Stimulated activated CD4-positive, alpha-beta T cell treated with anti-CD3 and anti-CD28 coated beads, Interleukin-15, amount 100 ng/mL, for 48 hours (primary cell): ENCODE data around the gene ERICH4.

Source experiments
- DNase-seq, 2 donors: peaks; one replicate each; pipeline ENCODE4 v3.0.0-alpha.2; 2020; ENCODE audit warnings: low read depth in 2 of 2

The ERICH4 gene

GRCh38 chr19:41414461-41414860 lies 28.5 kb upstream of the ERICH4 start:
- no peak for DNase-seq

DNA sequence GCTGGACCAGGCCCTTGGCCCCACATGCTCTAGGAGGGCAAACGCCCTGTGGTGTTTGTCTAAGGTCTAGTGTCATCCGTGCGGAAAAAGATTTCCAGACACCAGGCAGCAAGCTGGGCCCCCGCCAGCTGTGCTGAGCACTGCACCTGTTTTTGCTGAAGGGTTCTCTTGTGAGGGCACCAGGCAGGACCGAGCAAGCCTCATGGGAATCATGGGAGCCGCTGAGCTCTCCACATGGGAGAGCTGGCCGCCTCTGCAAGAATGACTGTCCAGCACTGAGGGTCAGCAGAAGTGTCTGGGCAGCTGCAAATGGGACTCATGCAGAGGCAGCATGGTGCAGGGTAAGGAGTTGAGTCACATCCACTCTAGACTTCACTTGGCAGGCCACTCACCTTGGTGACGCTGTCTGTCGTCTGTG lies 27.8 kb upstream of the ERICH4 start:
- DNase-seq: no peak

GRCh38 chr19:41416194-41416674 lies 26.7 kb upstream of the ERICH4 start:
- no peak for DNase-seq

GRCh38 chr19:41420101-41420880 lies 22.7 kb upstream of the ERICH4 start:
- DNase-seq: no peak

DNA sequence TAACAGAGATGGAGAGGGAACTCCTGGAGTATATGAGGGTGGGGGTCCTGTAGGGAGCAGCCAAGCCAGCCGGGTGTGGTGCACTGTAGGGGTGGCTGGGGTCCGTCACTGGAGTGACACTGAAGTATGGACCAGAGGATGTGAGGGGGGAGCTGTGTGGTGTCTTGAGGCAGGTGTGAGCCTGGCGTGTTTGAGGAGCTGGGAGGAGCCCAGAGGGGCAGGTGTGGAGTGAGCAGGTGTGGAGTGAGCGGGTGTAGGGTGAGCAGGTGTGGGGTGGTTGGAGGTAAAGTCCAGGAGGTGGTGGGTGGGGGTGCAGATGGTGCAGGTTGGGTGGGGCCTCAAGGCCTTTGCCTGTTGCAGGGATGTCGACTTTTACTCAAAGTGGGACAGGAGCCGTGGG lies 21.6 kb upstream of the ERICH4 start:
- no peak for DNase-seq

DNA sequence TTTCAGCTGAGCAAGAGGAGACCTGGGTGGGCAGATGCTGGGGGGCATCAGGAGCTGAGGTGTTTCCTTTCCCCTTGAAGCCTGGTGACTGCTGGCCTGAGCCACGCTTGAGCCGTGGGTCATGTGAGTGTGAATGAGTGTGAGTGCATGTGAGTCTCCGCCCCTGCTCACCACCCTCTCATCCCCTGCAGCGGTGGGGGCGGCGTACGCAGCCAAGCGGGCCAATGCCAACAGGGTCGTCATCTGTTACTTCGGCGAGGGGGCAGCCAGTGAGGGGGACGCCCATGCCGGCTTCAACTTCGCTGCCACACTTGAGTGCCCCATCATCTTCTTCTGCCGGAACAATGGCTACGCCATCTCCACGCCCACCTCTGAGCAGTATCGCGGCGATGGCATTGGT lies 21.0 kb upstream of the ERICH4 start:
- DNase-seq: no peak

DNA sequence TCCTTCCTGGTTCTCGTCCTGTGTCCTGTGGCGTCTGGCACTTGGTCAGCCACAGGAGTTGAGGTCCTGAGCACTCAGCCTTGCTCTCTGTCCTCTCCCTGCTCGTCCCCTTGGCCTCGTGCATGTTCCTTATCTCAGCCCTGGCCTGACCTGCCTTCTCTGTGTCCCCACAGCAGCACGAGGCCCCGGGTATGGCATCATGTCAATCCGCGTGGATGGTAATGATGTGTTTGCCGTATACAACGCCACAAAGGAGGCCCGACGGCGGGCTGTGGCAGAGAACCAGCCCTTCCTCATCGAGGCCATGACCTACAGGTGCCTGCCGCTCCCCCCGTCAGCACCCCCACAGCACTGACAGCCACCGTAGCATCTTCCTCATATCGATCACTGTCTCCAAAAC lies 20.5 kb upstream of the ERICH4 start:
- DNase-seq: no peak

GRCh38 chr19:41422955-41423354 lies 20.0 kb upstream of the ERICH4 start:
- no peak for DNase-seq

DNA sequence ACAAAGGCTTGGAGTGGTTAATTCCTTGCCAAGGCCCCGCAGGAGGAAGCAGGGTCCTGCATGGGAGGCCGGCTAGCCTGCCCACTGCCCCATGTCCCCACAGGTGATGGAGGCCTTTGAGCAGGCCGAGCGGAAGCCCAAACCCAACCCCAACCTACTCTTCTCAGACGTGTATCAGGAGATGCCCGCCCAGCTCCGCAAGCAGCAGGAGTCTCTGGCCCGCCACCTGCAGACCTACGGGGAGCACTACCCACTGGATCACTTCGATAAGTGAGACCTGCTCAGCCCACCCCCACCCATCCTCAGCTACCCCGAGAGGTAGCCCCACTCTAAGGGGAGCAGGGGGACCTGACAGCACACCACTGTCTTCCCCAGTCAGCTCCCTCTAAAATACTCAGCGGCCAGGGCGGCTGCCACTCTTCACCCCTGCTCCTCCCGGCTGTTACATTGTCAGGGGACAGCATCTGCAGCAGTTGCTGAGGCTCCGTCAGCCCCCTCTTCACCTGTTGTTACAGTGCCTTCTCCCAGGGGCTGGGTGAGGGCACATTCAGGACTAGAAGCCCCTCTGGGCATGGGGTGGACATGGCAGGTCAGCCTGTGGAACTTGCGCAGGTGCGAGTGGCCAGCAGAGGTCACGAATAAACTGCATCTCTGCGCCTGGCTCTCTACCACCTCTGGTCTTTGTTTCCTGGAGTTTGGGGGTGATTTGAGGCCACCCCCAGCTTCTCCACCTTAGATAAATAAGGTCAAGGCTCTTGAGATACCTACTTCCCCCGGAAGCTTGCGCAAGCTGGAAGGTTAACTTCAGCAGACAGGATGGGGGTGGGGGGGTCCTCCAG lies 18.4 kb upstream of the ERICH4 start:
- DNase-seq: no peak

DNA sequence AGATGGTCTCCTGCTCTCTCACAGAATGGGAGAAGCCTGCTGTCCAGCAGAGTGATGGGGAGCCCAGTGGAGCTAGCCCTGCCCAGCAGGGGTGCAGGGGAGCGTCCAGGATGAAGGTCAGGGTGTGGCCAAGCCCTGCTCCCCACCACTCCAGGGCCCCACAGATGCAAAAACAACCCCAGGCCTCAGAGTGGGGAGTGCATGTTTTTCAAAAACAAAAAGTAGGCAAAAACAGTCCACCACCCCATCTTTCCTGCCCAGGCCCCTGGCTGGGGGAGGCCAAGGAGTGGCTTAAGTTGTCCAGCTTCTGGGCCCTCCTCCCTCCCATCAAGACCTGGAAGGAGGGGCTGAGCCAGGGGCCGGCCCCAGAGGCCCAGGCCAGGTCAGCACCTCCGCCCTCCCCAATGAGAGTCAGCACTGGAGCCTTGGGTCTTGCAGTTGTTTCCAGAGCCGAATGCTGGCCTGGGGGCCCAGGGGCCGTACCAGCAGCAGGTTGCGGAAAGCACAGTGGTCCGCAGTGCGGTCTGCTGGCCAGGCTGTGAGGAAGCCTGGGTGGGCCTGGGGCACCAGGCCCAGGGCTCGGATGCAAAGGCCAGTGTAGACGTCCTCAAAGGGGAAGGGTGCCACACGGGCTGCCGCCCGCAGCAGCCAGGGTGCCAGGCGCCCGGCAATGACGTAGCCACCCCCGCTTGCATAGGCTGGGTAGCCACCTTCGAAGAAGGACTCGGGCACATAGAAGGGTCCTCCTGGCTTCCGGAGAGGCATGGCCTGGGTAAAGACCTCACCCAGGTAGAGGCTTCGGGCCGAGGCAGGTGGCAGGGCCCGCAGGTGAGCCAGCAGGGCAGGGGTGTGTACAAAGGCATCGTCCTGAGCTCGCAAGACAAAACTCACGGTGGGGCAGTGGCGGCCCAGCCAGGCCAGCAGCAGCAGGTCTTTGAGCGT lies 17.5 kb upstream of the ERICH4 start:
- DNase-seq: no peak

DNA sequence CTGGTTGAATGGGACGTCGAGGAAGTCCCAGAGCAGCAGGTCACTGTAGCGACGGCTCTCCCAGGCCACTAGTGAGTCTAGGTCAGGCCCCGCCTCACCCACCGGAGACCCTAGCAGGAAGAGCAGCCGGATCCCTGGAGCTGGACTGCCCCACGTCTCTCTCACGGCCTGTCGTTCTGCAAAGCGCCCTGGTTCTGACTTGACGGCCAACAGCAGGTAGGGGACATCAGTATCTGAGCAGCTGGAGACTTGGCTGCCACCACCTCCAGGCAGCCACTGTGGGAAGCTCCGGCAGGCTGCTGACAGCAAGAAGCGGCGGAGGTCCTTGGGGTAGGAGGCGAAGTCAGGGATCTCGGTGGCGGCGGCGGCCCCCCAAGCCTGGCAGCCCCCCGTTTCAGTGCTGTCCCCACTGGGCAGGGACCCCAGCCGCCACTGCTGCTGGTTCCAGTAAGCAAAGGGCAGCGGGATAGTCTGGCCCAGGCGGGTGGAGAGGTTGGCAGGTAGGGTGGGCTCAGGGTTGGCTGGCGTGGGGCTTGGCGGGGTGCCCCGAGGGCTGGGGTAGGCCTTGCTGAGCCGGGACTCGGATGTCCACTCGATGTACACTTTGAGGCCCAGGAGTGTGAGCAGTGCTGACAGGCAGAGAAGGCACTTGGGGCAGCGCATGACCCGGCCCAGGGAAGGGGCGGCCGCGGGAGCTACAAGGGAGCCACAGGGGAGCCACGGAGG lies 16.7 kb upstream of the ERICH4 start:
- DNase-seq: no peak

DNA sequence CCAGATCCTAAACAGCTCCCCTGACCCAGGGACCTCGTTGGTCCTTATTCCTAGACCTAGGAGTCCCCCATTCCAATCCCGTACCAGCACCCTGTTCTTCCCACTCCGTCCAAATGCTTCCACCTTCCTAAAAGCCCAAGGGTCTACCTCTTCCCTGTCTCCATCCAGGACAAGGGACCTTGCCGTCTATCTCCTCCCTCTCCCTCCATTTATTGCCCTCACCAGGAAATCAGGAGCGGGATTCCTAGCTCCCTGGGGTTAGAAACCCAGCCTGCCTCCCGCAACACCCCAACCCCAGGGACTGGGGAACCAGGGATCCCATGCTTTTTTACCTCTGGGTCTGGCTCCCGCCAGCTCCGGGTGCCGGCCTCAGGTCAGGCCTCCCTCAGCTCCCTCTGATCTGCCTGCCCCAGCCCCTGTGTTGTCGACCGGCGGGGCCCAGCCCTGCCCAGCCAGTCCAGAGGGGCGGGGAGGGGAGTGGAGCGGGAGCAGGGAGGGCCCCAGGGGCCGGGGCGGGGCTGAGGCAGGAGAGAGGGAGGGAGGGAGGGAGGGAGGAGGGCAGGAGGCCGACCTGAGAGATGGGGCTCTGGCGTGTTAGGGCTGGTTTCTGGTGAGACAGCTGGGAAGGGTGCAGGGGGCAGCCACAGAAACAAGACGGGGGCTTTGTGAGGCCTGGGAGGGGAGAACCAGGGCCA lies 15.9 kb upstream of the ERICH4 start, which contains the start of gene B3GNT8:
Gene B3GNT8 (minus strand): TSS at position 423 of the 695 bp plus-strand sequence. CDS start 596 bp downstream, outside the sequence.
- DNase-seq: peak in 1 of 2 donors; percentile 37

DNA sequence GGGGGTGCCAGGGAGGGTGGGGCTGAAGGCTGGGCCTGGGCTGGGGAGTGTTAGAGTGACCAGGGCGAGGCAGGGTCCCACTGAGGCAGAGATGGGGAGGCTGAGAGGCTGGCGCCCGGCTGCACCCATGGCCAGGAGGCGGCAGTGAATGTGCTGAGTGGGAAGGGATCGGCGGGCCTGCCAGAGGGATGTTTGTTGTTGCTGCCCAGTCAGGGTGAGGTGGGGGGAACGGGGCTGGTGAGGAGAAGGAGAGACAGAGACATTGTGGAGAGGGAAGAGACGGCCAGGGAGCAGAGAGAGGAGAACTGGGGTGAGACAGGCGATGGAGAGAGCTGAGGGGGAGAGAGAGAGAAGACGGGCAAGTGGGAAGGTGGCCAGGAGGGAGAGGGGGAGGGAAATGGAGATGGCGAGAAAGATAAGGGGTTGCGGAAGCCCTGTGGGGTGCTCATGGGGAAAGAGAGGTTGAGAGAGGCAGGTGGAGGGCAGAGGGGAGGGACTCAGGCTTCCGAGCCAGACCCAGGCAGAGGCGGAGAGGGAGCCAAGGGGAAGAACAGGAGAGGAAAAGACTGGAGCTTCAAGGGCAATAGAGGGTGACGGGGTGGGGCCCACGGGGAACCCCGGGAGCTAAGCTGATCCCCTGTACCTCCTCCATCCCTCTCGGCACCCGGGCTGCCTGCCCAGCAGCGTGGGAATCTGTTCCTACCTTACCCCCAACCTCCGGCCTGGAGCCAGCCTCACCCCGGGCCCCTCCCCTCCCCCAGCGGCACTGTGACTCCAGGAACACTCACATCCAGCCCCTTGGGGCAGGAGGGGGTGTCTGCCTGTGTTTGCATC lies 15.1 kb upstream of the ERICH4 start:
- DNase-seq: no peak

- no peak for DNase-seq
Measured at GRCh38 chr19:41428481-41428859, 14.5 kb upstream of the ERICH4 start.

DNA sequence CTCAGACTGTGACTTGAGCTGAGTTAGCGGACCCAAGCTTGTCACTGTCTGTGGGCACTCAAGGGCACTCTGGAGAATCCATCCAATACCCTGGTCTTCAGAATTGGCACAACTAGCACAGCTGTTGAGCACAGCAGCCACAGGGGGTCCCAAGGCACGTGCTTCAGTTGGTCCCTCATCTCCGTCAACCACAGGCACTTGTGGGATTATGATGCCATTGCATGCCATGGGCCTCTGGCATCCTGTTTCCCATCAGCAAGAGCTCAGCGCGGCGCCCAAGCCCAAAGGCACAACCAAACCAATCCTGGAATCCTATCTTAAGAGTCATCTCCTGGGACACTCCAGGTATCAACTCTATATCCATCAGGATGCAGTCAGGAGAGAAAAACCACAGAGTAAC lies 12.0 kb upstream of the ERICH4 start:
- no peak for DNase-seq

- DNase-seq: no peak
Measured at GRCh38 chr19:41431426-41432386, 11.2 kb upstream of the ERICH4 start.

DNA sequence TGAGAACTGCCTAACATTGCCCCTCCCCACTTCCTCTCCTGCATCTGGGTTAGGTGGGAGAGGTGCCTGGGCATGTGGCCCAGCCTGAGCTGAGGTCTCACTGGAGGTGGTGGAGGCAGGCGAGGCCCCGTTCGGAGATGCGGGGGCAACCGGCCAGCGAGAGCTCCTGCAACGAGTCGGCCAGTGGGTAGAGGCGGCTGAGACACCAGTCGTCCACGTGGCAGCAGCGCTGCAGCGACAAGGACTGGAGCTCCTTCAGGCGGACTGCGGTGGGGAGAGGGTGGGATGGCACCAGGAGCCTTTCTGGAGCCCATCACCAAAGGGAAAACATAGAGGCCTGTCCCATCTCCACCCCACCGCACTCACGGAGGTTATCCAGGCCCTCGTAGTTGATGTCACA lies 9.8 kb upstream of the ERICH4 start:
- DNase-seq: no peak

DNA sequence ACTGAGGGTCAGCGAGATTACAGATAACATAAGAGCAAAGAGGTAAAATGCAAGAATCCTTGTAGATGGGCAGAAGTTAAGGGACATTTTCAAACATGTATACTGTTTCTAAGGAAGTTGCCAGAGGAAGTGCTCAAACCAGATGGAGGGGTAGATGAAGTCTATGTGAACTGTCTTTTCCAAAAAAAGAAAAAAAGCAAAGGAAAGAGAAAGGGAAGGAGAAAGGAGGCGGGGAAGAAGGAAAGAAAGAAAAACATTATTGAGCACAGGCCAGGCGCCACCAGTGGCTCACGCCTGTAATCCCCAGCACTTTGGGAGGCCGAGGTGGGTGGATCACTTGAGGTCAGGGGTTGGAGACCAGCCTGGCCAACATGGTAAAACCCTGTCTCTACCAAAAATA lies 8.5 kb upstream of the ERICH4 start:
- DNase-seq: no peak
